SK-N-SH (cell line): Measurements from ENCODE around the gene SPAG5. TPM values are rescaled to one million over a fixed set of nuclear protein-coding genes. Genes with fewer than 3 reads are reported as not detected.
A peak's percentile ranks its signal among the peaks of the same experiment; 100 is the strongest.
"Not testable (repeated sequence)": the region's sequence is repeated elsewhere in the genome, so short reads cannot be mapped to it uniquely, and the experiment has no call there.

Source experiments
- CTCF ChIA-PET: fragments of 300-600, 350-600 bp; formaldehyde crosslinking; extraction: SDS; loops from one replicate; lab custom pipeline; 2021; lab: Yijun Ruan, JAX
- POLR2A ChIA-PET: fragments of 350-600 bp; sonication (Branson Sonifier 250); formaldehyde crosslinking; extraction: SDS; loops from one replicate; lab custom pipeline; 2020; ENCODE audit warnings: antibody characterized with exemption, inconsistent platforms; lab: Yijun Ruan, JAX
- DNase-seq: peaks from one replicate; pipeline ENCODE4 v3.0.0; 2012
- H2AFZ ChIP-seq: fragments of 200-600 bp; sonication (generic); 2 replicates; pipeline ENCODE4 v1.8.1; 2016; ENCODE audit warnings: antibody characterized with exemption, mild to moderate bottlenecking, low read depth
- H3F3A ChIP-seq: fragments of 200-600 bp; sonication (generic); replicated peaks from 2 replicates; pipeline ENCODE3; 2016; ENCODE audit warnings: antibody characterized with exemption, mild to moderate bottlenecking; ENCODE audit not compliant: insufficient read depth
- H3K27ac ChIP-seq, 2 experiments: fragments of 200-500 bp in 1 of 2; fragments of 200-600 bp in 1 of 2; sonication (Bioruptor generic) in 1 of 2; sonication (generic), shearing (Covaris generic) in 1 of 2; 2 replicates each; pipeline versions ENCODE4 v1.5.1 to v1.6.1; 2014 to 2016; ENCODE audit warnings: low read depth in 2 of 2, inconsistent platforms in 1 of 2, low read length in 1 of 2, mild to moderate bottlenecking in 1 of 2, mixed read lengths in 1 of 2
- H3K27me3 ChIP-seq: fragments of 200-600 bp; sonication (generic), shearing (Covaris generic); 2 replicates; pipeline ENCODE4 v1.6.1; 2016; ENCODE audit warnings: mixed run types; ENCODE audit not compliant: insufficient read depth
- H3K36me3 ChIP-seq, 2 experiments: fragments of 200-500 bp in 1 of 2; fragments of 200-600 bp in 1 of 2; sonication (Bioruptor generic) in 1 of 2; sonication (generic) in 1 of 2; replicated peaks in 1 of 2; 2 replicates each; pipeline versions ENCODE3 to v1.5.1; 2014 to 2016; ENCODE audit warnings: low read length in 1 of 2, mild to moderate bottlenecking in 1 of 2; ENCODE audit not compliant: insufficient read depth in 2 of 2, control insufficient read depth in 1 of 2
- H3K4me1 ChIP-seq, 2 experiments: fragments of 200-500 bp in 1 of 2; fragments of 200-600 bp in 1 of 2; sonication (Bioruptor generic) in 1 of 2; sonication (generic), shearing (Covaris generic) in 1 of 2; 2 replicates each; pipeline versions ENCODE4 v1.5.1 to v1.6.1; 2014 to 2016; ENCODE audit warnings: low read depth in 1 of 2, low read length in 1 of 2, mixed run types in 1 of 2; ENCODE audit not compliant: insufficient read depth in 2 of 2, control insufficient read depth in 1 of 2
- H3K4me2 ChIP-seq: fragments of 200-600 bp; sonication (generic), shearing (Covaris generic); 2 replicates; pipeline ENCODE4 v1.6.1; 2017; ENCODE audit warnings: mixed run types
- H3K4me3 ChIP-seq, 2 experiments: fragments of 200-500 bp in 1 of 2; fragments of 200-600 bp in 1 of 2; sonication (Bioruptor generic) in 1 of 2; sonication (generic), shearing (Covaris generic) in 1 of 2; 2 replicates each; pipeline versions ENCODE4 v1.5.1 to v1.8.1; 2014 to 2016; ENCODE audit warnings: low read depth in 2 of 2, inconsistent platforms in 1 of 2, low read length in 1 of 2, mild to moderate bottlenecking in 1 of 2, mixed read lengths in 1 of 2, moderate library complexity in 1 of 2
- H3K79me2 ChIP-seq: fragments of 200-600 bp; sonication (generic); 2 replicates; pipeline ENCODE4 v1.8.1; 2017; ENCODE audit warnings: mild to moderate bottlenecking; ENCODE audit not compliant: insufficient read depth
- H3K9ac ChIP-seq: fragments of 200-600 bp; sonication (generic); 2 replicates; pipeline ENCODE4 v1.6.1; 2017; ENCODE audit warnings: mixed run types
- H3K9me2 ChIP-seq: fragments of 200-600 bp; sonication (generic); 2 replicates; pipeline ENCODE4 v1.6.1; 2017; ENCODE audit warnings: mixed run types
- H3K9me3 ChIP-seq: fragments of 200-600 bp; sonication (generic); 2 replicates; pipeline ENCODE4 v1.6.1; 2017; ENCODE audit warnings: mixed run types, mild to moderate bottlenecking, moderate library complexity
- H4K20me1 ChIP-seq: fragments of 200-600 bp; sonication (generic); 2 replicates; pipeline ENCODE4 v1.6.1; 2017; ENCODE audit warnings: mild to moderate bottlenecking, mixed run types; ENCODE audit not compliant: insufficient read depth
- CHD2 ChIP-seq: fragments of 150-350 bp; IDR thresholded peaks from 2 replicates; pipeline ENCODE4 v1.6.1; 2018; ENCODE audit warnings: low read length; ENCODE audit not compliant: partially characterized antibody
- EP300 ChIP-seq, 2 experiments: IDR thresholded peaks; 2 replicates each; pipeline versions ENCODE4 v1.4.0 to v1.6.1; 2012; ENCODE audit warnings: borderline replicate concordance in 1 of 2, low read depth in 1 of 2, low read length in 1 of 2
- GATA2 ChIP-seq: sonication (generic); formaldehyde crosslinking; IDR thresholded peaks from 2 replicates; pipeline ENCODE4 v1.5.0; 2020; ENCODE audit warnings: mild to moderate bottlenecking, missing genetic modification reagents
- MAX ChIP-seq: IDR thresholded peaks from 2 replicates; pipeline ENCODE4 v1.4.0; 2012; ENCODE audit warnings: low read depth
- MXI1 ChIP-seq: IDR thresholded peaks from 2 replicates; pipeline ENCODE4 v1.6.1; 2012; ENCODE audit warnings: mild to moderate bottlenecking, low read depth, low read length, improper control_type of control experiment
- NRF1 ChIP-seq: IDR thresholded peaks from 2 replicates; pipeline ENCODE4 v1.6.1; 2012; ENCODE audit warnings: low read depth, mild to moderate bottlenecking, low read length
- PBX3 ChIP-seq: IDR thresholded peaks from 2 replicates; pipeline ENCODE4; 2012
- RAD21 ChIP-seq: IDR thresholded peaks from 2 replicates; pipeline ENCODE4 v1.6.1; 2012; ENCODE audit warnings: mild to moderate bottlenecking, low read length
- REST ChIP-seq: IDR thresholded peaks from 2 replicates; pipeline ENCODE4 v1.6.1; 2012; ENCODE audit warnings: mild to moderate bottlenecking, low read depth, low read length, moderate library complexity
- RXRA ChIP-seq: IDR thresholded peaks from 2 replicates; pipeline ENCODE4 v1.4.0; 2012; ENCODE audit warnings: low read depth, mild to moderate bottlenecking, borderline replicate concordance
- WGBS: methylation state at CpG from one replicate; pipeline ENCODE4 v1.1.6; 2017; ENCODE audit warnings: low lambda C conversion rate; 5-methylcytosine and 5-hydroxymethylcytosine counted together
- polyA plus RNA-seq, 3 experiments: library from polyadenylated mRNA; depleted of rRNA; stranded (reverse); fragments of >200 nt; gene quantifications; 2 replicates each; pipeline ENCODE4 v1.2.3, GENCODE V29; 2012

SPAG5 gene
- polyA plus RNA-seq, 1 of the 3 experiments (the other 2 are of a cell fraction), result 36.5 TPM

- Histone ChIP-seq H3K79me2 (no peaks in the 10 kb centered on the region), H2AFZ (no peak within 1 kb of the TSS), H3K36me3 (peaks cover 12 to 41% of the 10 kb centered on the region in 2 experiments), H3K9ac (no peak within 1 kb of the TSS), H3K4me3 (peak within 1 kb of the TSS in 1 of 2 experiments; percentile 24; a peak in 1 of 4 replicates), H3F3A (peaks cover 19% of the 10 kb centered on the region), H3K9me2 (no peaks in the 10 kb centered on the region), H3K27me3 (no peaks in the 10 kb centered on the region), H3K4me1 (peaks cover 0 to 36% of the 10 kb centered on the region in 2 experiments; a peak in 3 of 4 replicates), H3K9me3 (no peaks in the 10 kb centered on the region), H3K27ac (peak within 1 kb of the TSS in 1 of 2 experiments; percentile 77; a peak in 2 of 4 replicates), H3K4me2 (no peak within 1 kb of the TSS), H4K20me1 (no peaks in the 10 kb centered on the region)
- 41% methylated on average over 10 of the region's 26 CpGs for WGBS
- TF ChIP-seq RXRA (no peak), MXI1 (peak; percentile 64)
- ChIA-PET CTCF (interaction anchor here (1.1 to 1.4 kb wide), 3 partner anchors 16 to 36 kb away, joined by 3 to 5 read pairs (median 4); no protein-coding TSS in a partner anchor), POLR2A (interaction anchor here (1.1 kb wide), 1 partner anchor 13 kb away, joined by 3 read pairs; no protein-coding TSS in a partner anchor)
- peak; percentile 97 for DNase-seq
Measured at GRCh38 chr17:28576758-28577465, 21.9 kb downstream of the SPAG5 start, which contains the start of gene ALDOC. ALDOC (minus strand) TSS chr17:28576895; CDS start chr17:28575532, 1,363 bp downstream.

- H3K4me2 ChIP-seq, H2AFZ ChIP-seq, H3K9ac ChIP-seq, H3K9me2 ChIP-seq, H4K20me1 ChIP-seq, POLR2A ChIA-PET, DNase-seq, H3K27me3 ChIP-seq, H3K79me2 ChIP-seq, H3K9me3 ChIP-seq: not testable (repeated sequence)
- 79% methylated on average over 3 of the region's 3 CpGs for WGBS
- peak overlapping the region in 1 of 2 experiments; percentile 67; a peak in 2 of 4 replicates for H3K27ac ChIP-seq
- H3K36me3 ChIP-seq, result peaks cover 12 to 38% of the 10 kb centered on the region in 2 experiments
- H3K4me1 ChIP-seq, result peaks cover 0 to 36% of the 10 kb centered on the region in 2 experiments; a peak in 3 of 4 replicates
- CTCF ChIA-PET, result interaction anchor here (0.7 to 1.7 kb wide), 9 partner anchors 10 to 175 kb away, joined by 3 to 19 read pairs (median 3); no protein-coding TSS in a partner anchor
- H3F3A ChIP-seq, result peaks cover 19% of the 10 kb centered on the region
- peak overlapping the region in 1 of 2 experiments; percentile 6; a peak in 1 of 4 replicates for H3K4me3 ChIP-seq
Measured at GRCh38 chr17:28576016-28576415, 22.8 kb downstream of the SPAG5 start.

GRCh38 chr17:28575126-28575795 is 23.6 kb downstream of the SPAG5 start:
- H3K79me2 ChIP-seq, result peaks cover 8% of the 10 kb centered on the region
- no peak overlapping the region for H3K9ac ChIP-seq
- H3K4me1 ChIP-seq, result peaks cover 0 to 36% of the 10 kb centered on the region in 2 experiments; a peak in 3 of 4 replicates
- H3F3A ChIP-seq, result peaks cover 14% of the 10 kb centered on the region
- H3K27me3 ChIP-seq, result no peaks in the 10 kb centered on the region
- no peaks in the 10 kb centered on the region for H3K9me2 ChIP-seq
- POLR2A ChIA-PET, result interaction anchor here (1.6 kb wide), 1 partner anchor 170 kb away, joined by 3 read pairs; no protein-coding TSS in a partner anchor
- H3K4me3 ChIP-seq, result no peak overlapping the region; a peak in 1 of 4 replicates
- no peak overlapping the region for H2AFZ ChIP-seq
- DNase-seq, result peak; percentile 76
- peaks cover 12 to 31% of the 10 kb centered on the region in 2 experiments for H3K36me3 ChIP-seq
- peak overlapping the region in 1 of 2 experiments; percentile 67; a peak in 2 of 4 replicates for H3K27ac ChIP-seq
- WGBS, result 82% methylated on average over 10 of the region's 14 CpGs
- H3K4me2 ChIP-seq, result no peak overlapping the region
- no peaks in the 10 kb centered on the region for H3K9me3 ChIP-seq
- CTCF ChIA-PET, result interaction anchor here (0.7 to 1.7 kb wide), 11 partner anchors 9 to 175 kb away, joined by 3 to 19 read pairs (median 3); no protein-coding TSS in a partner anchor
- no peaks in the 10 kb centered on the region for H4K20me1 ChIP-seq
- TF ChIP-seq MAX (no peak), NRF1 (no peak), MXI1 (peak; percentile 88), PBX3 (no peak), REST (no peak), RAD21 (peak; percentile 48), GATA2 (CRISPR knock-in tag) (peak; percentile 64), EP300 (IDR thresholded peaks at IDR 0.05; ENCODE audit: borderline replicate concordance in 1 of 2, low read depth in 1 of 2, low read length in 1 of 2) (peak in 1 of 2 experiments; percentile 54; a peak in 2 of 4 replicates), CHD2 (peak; percentile 27)
